Esophagus muscularis mucosa (tissue), 4 donors: ENCODE data around the gene UNC13C.

Source experiments
- EP300 ChIP-seq: sonication (generic); formaldehyde crosslinking; IDR thresholded peaks from one replicate; pipeline ENCODE4 v1.6.1; 2017; ENCODE audit warnings: antibody characterized with exemption
- POLR2A ChIP-seq: fragments of 450-650 bp; IDR thresholded peaks from one replicate; pipeline ENCODE4 v1.6.1; 2017; ENCODE audit warnings: antibody characterized with exemption, moderate library complexity, mild to moderate bottlenecking, low read depth
- POLR2AphosphoS5 ChIP-seq, 2 donors: sonication (generic); formaldehyde crosslinking; IDR thresholded peaks; one replicate each; pipeline ENCODE4 v1.6.1; 2017; ENCODE audit warnings: antibody characterized with exemption in 2 of 2
- TF ChIP-seq, protein P1 (sequence below), 3 experiments: fragments of 200-600 bp in 2 of 3; fragments of 450-650 bp in 1 of 3; sonication (generic) in 2 of 3; IDR thresholded peaks; one replicate each; pipeline ENCODE4 v1.5.1; 2017 to 2019; ENCODE audit warnings: antibody characterized with exemption in 3 of 3, mild to moderate bottlenecking in 2 of 3, moderate library complexity in 1 of 3

DNA sequence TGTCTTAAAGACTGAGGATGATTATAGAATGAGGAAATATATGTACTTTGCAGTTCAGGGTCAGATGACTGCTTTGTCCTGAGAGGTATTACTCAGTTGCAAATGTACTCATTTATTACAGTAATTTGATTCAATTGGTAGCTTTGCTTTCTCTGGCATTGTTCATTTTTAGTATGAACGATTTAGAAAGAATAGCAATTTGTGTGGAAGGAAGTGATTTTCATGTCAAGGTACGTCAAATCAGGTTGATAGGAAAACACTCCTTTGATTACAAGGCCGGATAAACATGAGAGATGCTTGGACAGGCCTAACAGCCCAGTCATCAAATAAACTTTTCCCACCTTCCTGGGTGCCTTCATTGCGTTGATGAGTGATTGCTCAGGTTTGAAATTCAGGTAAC lies 53.8 kb downstream of the UNC13C start:
- TF ChIP-seq EP300 (no peak), POLR2AphosphoS5 (IDR thresholded peaks at IDR 0.05) (no peak), POLR2A (no peak)
- TF ChIP-seq, protein P1, sequence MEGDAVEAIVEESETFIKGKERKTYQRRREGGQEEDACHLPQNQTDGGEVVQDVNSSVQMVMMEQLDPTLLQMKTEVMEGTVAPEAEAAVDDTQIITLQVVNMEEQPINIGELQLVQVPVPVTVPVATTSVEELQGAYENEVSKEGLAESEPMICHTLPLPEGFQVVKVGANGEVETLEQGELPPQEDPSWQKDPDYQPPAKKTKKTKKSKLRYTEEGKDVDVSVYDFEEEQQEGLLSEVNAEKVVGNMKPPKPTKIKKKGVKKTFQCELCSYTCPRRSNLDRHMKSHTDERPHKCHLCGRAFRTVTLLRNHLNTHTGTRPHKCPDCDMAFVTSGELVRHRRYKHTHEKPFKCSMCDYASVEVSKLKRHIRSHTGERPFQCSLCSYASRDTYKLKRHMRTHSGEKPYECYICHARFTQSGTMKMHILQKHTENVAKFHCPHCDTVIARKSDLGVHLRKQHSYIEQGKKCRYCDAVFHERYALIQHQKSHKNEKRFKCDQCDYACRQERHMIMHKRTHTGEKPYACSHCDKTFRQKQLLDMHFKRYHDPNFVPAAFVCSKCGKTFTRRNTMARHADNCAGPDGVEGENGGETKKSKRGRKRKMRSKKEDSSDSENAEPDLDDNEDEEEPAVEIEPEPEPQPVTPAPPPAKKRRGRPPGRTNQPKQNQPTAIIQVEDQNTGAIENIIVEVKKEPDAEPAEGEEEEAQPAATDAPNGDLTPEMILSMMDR (IDR thresholded peaks at IDR 0.05): no peak
